A549 (cell line): ENCODE measurements around the gene LAMA2.

Source experiments
- EP300 ChIP-seq, 2 experiments: fragments of >200 bp; sonication (Bioruptor Twin); formaldehyde crosslinking; IDR thresholded peaks; 2 replicates in 1 of 2; 3 replicates in 1 of 2; pipeline ENCODE4 v1.6.1; 2016 to 2017
- KDM1A ChIP-seq: fragments of 200-600 bp; sonication (generic); IDR thresholded peaks from 2 replicates; pipeline ENCODE4 v1.6.1; 2016; ENCODE audit warnings: low read depth, mild to moderate bottlenecking
- PHF8 ChIP-seq: fragments of 200-600 bp; sonication (generic); IDR thresholded peaks from 2 replicates; pipeline ENCODE4 v1.6.1; 2016; ENCODE audit warnings: low read depth, mild to moderate bottlenecking, antibody characterized with exemption, moderate library complexity, borderline replicate concordance
- POLR2A ChIP-seq: IDR thresholded peaks from 2 replicates; pipeline ENCODE4 v1.6.1; 2012; ENCODE audit warnings: mild to moderate bottlenecking, low read length
- RAD21 ChIP-seq, 2 experiments: fragments of >200 bp in 1 of 2; sonication (Bioruptor Twin) in 1 of 2; formaldehyde crosslinking in 1 of 2; IDR thresholded peaks in 1 of 2; conservative IDR thresholded peaks in 1 of 2; 2 replicates in 1 of 2; 3 replicates in 1 of 2; pipeline ENCODE4 v1.6.1; 2012 to 2018; ENCODE audit warnings: inconsistent platforms in 1 of 2
- SMC3 ChIP-seq: fragments of >200 bp; sonication (Bioruptor Twin); formaldehyde crosslinking; IDR thresholded peaks from 3 replicates; pipeline ENCODE4 v1.6.1; 2018; ENCODE audit warnings: inconsistent platforms
- TF ChIP-seq, protein P1 (sequence below): fragments of >200 bp; sonication (Bioruptor Twin); formaldehyde crosslinking; IDR thresholded peaks from 3 replicates; pipeline ENCODE4 v1.5.1; 2016
- TF ChIP-seq, protein P2 (sequence below): fragments of 200-600 bp; sonication (generic); IDR thresholded peaks from 2 replicates; pipeline ENCODE4 v1.6.1; 2016; ENCODE audit warnings: antibody characterized with exemption, mild to moderate bottlenecking, moderate library complexity

DNA sequence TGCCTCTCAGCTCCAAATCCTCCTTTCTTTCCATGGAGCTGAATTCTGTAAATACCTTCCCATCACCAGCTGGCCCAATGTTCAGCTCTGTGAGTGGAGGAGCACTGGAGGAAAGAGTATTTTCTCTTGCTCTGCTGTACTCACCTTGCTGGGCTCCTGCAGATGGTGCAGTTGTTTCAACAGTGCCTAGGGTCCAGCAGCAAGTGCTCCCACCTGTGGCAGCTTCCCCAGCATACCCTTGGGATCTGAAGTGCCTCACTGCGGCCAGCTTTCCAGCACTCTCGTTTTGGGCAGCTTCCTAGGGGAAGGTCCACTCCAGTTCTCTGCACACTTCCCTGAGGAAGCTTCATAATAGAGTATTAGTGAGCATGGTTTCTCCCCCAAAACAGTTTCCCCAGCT lies 656.1 kb downstream of the LAMA2 start:
- TF ChIP-seq, protein P1, sequence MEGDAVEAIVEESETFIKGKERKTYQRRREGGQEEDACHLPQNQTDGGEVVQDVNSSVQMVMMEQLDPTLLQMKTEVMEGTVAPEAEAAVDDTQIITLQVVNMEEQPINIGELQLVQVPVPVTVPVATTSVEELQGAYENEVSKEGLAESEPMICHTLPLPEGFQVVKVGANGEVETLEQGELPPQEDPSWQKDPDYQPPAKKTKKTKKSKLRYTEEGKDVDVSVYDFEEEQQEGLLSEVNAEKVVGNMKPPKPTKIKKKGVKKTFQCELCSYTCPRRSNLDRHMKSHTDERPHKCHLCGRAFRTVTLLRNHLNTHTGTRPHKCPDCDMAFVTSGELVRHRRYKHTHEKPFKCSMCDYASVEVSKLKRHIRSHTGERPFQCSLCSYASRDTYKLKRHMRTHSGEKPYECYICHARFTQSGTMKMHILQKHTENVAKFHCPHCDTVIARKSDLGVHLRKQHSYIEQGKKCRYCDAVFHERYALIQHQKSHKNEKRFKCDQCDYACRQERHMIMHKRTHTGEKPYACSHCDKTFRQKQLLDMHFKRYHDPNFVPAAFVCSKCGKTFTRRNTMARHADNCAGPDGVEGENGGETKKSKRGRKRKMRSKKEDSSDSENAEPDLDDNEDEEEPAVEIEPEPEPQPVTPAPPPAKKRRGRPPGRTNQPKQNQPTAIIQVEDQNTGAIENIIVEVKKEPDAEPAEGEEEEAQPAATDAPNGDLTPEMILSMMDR: no peak
- TF ChIP-seq RAD21 (conservative IDR thresholded peaks at IDR 0.05 in 1 of 2, IDR thresholded peaks at IDR 0.05 in 1 of 2): no peak
- no peak for TF ChIP-seq POLR2A
- TF ChIP-seq, protein P2, sequence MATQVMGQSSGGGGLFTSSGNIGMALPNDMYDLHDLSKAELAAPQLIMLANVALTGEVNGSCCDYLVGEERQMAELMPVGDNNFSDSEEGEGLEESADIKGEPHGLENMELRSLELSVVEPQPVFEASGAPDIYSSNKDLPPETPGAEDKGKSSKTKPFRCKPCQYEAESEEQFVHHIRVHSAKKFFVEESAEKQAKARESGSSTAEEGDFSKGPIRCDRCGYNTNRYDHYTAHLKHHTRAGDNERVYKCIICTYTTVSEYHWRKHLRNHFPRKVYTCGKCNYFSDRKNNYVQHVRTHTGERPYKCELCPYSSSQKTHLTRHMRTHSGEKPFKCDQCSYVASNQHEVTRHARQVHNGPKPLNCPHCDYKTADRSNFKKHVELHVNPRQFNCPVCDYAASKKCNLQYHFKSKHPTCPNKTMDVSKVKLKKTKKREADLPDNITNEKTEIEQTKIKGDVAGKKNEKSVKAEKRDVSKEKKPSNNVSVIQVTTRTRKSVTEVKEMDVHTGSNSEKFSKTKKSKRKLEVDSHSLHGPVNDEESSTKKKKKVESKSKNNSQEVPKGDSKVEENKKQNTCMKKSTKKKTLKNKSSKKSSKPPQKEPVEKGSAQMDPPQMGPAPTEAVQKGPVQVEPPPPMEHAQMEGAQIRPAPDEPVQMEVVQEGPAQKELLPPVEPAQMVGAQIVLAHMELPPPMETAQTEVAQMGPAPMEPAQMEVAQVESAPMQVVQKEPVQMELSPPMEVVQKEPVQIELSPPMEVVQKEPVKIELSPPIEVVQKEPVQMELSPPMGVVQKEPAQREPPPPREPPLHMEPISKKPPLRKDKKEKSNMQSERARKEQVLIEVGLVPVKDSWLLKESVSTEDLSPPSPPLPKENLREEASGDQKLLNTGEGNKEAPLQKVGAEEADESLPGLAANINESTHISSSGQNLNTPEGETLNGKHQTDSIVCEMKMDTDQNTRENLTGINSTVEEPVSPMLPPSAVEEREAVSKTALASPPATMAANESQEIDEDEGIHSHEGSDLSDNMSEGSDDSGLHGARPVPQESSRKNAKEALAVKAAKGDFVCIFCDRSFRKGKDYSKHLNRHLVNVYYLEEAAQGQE: no peak
- no peak for TF ChIP-seq SMC3
- TF ChIP-seq EP300 (IDR thresholded peaks at IDR 0.05): no peak
- no peak for TF ChIP-seq PHF8
- TF ChIP-seq KDM1A: no peak
